Inferior parietal cortex (tissue), 1 donor: ENCODE results near the gene FHAD1.

ENCODE experiments used
- DNase-seq: peaks from one replicate; pipeline ENCODE4 v3.0.0-alpha.2; 2016; ENCODE audit errors: extremely low spot score

FHAD1 gene

GRCh38 chr1:15326691-15327588 lies 79.9 kb downstream of the FHAD1 start:
- DNase-seq = no peak

GRCh38 chr1:15328351-15329103 lies 81.5 kb downstream of the FHAD1 start:
- DNase-seq = peak; percentile 61

GRCh38 chr1:15329104-15329820 lies 82.2 kb downstream of the FHAD1 start:
- DNase-seq = no peak

- DNase-seq = no peak
Observed at GRCh38 chr1:15330028-15330427, 83.0 kb downstream of the FHAD1 start.

GRCh38 chr1:15331180-15331579 lies 84.2 kb downstream of the FHAD1 start:
- DNase-seq = no peak

DNA sequence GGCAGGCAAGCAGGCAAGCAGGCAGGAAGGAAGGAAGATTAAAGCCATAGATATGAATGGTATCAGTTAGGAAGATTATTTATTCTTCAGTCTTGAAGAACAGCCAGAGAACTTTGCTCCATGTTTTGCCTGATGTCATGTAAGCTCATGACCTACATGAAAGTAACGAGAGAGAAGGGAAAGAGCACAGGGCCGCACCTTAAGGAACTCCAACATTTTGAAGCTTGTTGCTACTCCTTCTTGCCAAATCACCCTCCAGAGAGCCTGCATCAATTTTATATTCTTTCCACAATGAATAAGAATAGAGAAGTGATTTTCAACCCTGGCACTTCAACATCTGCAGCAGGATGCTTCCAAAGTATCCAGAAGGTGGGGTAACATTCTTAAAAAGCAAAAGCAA lies 84.7 kb downstream of the FHAD1 start:
- no peak for DNase-seq

- no peak for DNase-seq
Observed at GRCh38 chr1:15332525-15332924, 85.5 kb downstream of the FHAD1 start.

DNA sequence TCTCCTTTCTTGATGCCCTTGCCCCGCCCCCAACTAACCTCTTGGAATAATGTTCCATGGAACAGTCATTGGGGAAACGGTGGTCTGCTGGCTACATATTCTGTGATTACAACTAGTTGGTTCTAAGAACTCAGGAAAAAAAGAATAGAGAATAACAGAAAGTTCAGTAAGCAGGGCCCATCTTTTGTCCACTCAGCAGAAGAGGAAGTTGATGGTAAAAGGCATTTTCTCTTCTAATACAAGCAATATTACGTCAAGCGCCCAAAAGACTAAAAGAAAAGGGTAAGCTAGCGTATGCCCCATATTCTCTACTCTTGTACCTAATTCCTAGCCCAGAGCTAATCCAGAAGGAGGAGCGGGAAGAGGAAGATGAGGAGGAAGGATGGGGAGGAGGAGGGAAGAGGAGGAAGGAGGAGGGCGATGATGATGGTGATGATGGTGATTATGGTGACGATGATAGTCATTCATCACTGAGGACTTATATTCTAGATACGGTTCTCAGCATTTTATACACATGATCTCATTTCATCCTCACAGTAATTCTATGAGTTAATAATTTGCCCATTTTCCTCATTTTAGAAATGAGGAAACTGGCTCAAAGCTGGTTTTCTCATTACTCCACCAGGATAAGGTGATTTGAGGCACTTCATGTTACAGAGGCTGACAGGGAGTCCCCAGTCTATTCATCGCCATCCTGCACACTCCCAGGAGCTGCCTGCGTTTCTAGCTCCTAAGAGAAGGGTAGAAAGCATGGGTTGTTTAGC lies 86.1 kb downstream of the FHAD1 start:
- DNase-seq = no peak

DNA sequence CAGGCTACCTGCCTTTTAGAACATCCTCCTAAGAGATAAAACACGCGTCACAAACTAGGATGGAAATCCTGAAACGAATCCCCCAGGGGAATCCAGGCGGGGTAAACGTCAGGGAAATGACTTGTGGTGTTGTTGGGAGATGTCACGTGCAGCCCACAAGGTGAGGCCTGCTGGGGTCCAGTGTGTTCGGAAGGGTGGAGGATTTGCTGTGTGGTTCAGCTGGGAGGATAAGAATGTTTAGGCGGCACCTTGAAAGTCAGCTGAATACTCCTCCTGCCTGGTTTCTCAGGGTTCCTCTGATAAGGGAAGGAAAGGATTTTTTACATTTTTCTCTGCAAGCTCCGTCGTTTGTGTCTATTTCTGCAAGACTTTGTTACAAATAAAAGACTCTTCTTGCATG lies 88.0 kb downstream of the FHAD1 start:
- DNase-seq = no peak

- no peak for DNase-seq
Observed at GRCh38 chr1:15336866-15337265, 89.8 kb downstream of the FHAD1 start.

GRCh38 chr1:15337656-15338402 lies 90.8 kb downstream of the FHAD1 start:
- no peak for DNase-seq

GRCh38 chr1:15339570-15339969 lies 92.5 kb downstream of the FHAD1 start:
- no peak for DNase-seq

DNA sequence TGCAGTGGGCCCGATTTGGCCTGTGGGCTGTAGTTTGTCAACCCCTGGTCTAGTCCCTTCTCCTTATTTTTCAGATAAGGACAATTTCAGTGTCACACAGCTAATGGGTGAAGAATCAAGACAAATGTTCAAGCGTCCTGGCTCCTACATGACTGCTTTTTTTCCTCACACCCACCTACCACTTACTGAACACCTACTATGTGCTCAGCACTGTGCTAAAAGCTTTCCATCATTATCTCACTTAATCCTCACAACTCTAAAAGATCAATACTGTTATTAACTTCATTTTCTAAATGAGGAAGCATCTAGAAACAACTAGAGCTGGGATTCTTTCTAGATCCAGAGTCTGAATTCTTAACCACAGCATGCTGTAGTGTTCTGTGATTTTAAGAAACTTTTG lies 94.2 kb downstream of the FHAD1 start:
- DNase-seq = no peak

DNA sequence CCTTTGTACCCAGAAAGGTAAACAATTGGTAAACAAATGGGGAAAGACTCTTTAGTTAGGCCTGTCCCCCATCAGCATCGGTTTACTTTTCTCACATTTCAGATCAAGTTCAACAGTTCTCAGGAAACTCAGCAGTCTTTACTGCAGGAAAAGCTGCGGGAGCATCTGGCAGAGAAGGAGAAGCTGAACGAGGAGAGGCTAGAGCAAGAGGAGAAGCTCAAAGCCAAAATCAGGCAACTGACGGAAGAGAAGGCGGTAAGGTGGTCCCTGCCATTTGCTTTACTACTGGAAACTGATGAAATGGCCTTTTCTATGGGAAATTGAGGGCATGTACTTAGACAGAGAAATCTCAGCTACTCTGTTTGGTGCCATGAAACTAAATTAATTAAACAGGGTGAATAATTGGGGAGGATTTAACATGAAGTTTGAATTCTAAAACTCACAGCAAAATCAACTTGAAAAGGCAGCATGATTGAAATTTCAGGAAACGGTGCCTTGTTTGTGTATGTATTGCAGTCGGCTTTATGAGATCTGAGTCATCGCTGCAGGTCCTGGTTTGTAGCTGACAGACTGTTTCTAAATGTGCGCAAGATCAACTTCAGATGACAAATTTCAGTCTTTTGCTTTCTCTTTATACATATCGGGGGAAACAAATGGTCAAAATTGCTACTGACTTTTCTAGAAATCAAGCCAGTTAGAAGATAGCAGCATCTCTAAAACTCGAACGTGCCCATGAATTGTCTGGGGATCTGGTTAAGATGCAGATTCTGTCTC lies 94.8 kb downstream of the FHAD1 start:
- DNase-seq = no peak

DNA sequence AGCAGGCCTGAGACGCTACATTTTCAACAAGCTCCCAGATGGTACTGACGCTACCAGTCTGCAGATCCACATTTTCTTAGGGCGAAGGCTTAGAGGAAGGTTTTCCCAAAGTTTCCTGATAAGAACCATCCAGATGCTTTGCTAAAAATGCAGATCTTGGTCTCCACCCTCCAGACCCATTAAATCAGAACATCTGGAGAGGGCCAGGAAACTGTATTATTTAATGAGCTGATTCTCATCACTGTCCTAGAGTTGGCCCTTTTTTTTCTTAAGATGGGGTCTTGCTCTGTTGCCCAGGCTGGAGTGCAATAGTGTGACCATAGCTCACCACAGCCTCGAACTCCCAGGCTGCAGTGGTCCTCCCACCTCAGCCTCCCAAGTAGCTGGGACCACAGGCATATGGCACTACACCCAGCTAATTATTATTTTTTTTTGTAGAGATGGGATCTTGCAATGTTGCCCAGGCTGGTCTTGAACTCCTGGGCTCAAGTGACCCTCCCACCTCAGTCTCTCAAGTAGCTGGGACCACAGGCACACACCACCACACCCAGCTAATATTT lies 95.5 kb downstream of the FHAD1 start:
- no peak for DNase-seq

GRCh38 chr1:15343099-15343498 lies 96.1 kb downstream of the FHAD1 start:
- DNase-seq = no peak

GRCh38 chr1:15343729-15344128 lies 96.7 kb downstream of the FHAD1 start:
- no peak for DNase-seq

GRCh38 chr1:15344380-15344779 lies 97.4 kb downstream of the FHAD1 start:
- no peak for DNase-seq

DNA sequence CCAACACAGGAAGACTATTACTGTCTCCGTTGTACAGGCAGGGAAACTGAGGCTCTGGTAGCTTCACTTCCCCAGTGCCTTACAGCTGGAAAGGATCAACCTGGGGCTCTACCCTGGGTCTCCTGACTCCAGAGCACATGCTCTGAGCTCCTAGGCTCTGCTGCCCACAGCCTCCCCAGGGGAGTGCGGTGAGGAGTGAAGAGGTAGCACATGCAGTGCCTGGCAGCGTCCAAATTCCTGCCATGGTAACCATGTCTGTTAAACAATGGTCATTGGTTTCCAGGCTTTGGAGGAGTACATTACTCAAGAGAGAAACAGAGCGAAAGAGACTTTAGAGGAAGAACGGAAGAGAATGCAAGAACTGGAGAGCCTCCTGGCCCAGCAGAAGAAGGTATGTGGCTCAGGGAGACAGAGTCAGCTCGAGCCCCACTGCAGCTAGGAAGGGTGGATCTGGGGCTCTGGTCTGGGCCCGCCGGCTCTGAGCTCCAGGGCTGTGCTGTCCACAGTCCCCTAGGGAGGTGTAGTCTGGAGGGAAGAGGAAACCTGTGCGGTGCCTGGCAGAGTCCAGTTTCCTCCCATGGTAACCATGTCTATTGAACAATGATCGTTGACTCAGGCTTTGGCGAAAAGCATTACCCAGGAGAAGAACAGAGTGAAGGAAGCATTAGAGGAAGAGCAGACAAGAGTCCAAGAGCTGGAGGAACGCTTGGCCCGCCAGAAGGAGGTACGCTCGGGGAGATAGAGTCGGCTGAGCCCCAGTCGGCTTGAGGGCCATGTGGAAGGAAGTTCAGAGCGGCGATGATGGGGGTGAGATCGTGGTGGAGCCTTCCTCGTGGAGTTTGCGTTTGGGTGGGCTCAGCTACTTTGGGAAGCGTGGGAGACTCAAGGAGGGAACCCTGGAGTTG lies 98.0 kb downstream of the FHAD1 start:
- no peak for DNase-seq
